Right kidney (tissue), 1 donor: Measurements from ENCODE around the gene SEBOX.
A peak's percentile ranks its signal among the peaks of the same experiment; 100 is the strongest.

Source experiments
- DNase-seq: peaks from one replicate; pipeline ENCODE4 v3.0.0-alpha.2; 2016

Gene SEBOX

GRCh38 chr17:28392491-28392890 lies 27.5 kb upstream of the SEBOX start:
- DNase-seq: no peak

GRCh38 chr17:28391401-28391800 lies 26.4 kb upstream of the SEBOX start:
- DNase-seq: no peak

GRCh38 chr17:28390984-28391383 lies 26.0 kb upstream of the SEBOX start:
- no peak for DNase-seq

- DNase-seq: no peak
These were observed 25.6 kb upstream of the SEBOX start for GRCh38 chr17:28390563-28390962.

GRCh38 chr17:28390141-28390540 lies 25.1 kb upstream of the SEBOX start:
- DNase-seq: no peak

GRCh38 chr17:28388106-28388505 lies 23.1 kb upstream of the SEBOX start:
- DNase-seq: no peak

- DNase-seq: no peak
These were observed 21.4 kb upstream of the SEBOX start for GRCh38 chr17:28386391-28386790.

- no peak for DNase-seq
These were observed 20.4 kb upstream of the SEBOX start for GRCh38 chr17:28385406-28385805.

GRCh38 chr17:28385037-28385400 lies 20.0 kb upstream of the SEBOX start:
- no peak for DNase-seq

GRCh38 chr17:28384281-28385036 lies 19.5 kb upstream of the SEBOX start:
- peak; percentile 70 for DNase-seq

- DNase-seq: peak; percentile 76
These were observed 16.3 kb upstream of the SEBOX start for GRCh38 chr17:28381141-28381825.

- DNase-seq: no peak
These were observed 15.1 kb upstream of the SEBOX start for GRCh38 chr17:28379814-28380801.

- no peak for DNase-seq
These were observed 7.9 kb upstream of the SEBOX start for GRCh38 chr17:28372945-28373274.

- DNase-seq: peak; percentile 77
These were observed 7.4 kb upstream of the SEBOX start for GRCh38 chr17:28372203-28372944.

GRCh38 chr17:28371245-28372202 lies 6.5 kb upstream of the SEBOX start, which contains the start of gene SARM1:
TSS of gene SARM1 (plus strand) at chr17:28371694. CDS start at chr17:28372033, 339 bp downstream.
- peak; percentile 80 for DNase-seq

GRCh38 chr17:28370744-28371103 lies 5.7 kb upstream of the SEBOX start:
- DNase-seq: no peak

GRCh38 chr17:28370035-28370743 lies 5.2 kb upstream of the SEBOX start, which contains the start of gene VTN:
TSS of gene VTN (minus strand) at chr17:28370307. CDS start at chr17:28370203, 104 bp downstream.
- no peak for DNase-seq

GRCh38 chr17:28369684-28370034 lies 4.7 kb upstream of the SEBOX start:
- DNase-seq: no peak

GRCh38 chr17:28368915-28369683 lies 4.1 kb upstream of the SEBOX start:
- no peak for DNase-seq
